NCI-H2196 (cell line): ENCODE measurements around the gene GLIS1.
"Not testable (repeated sequence)": the region's sequence is repeated elsewhere in the genome, so short reads cannot be mapped to it uniquely, and the experiment has no call there.

Source experiments
- DNase-seq: peaks from one replicate; lab custom pipeline; 2025; ENCODE audit not compliant: unreplicated experiment; lab: John Stamatoyannopoulos, UW

The GLIS1 gene

GRCh38 chr1:53739109-53739681 lies at the start of gene GLIS1:
Gene GLIS1 (minus strand): TSS chr1:53739164. CDS start chr1:53738064, 1,100 bp downstream.
- peak; percentile 89 for DNase-seq

DNA sequence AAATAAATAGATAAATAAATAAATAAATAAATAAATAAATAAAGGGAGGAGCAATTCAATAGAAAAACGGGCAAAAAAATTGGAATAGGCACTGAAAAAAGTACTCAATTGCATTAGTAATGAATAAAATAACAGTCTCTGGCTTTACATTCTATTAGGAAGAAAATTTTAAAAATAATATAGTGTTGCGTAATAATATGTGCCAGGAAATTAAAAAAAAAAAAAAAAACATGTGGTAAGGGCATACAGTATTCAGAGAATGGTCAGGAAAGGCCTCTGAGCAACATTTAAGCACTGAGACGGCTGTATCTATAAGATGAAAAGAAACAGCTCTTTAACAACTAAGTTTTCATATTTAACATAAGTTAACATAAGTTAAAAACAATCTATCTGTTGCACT lies 48.7 kb upstream of the GLIS1 start:
- no peak for DNase-seq

DNA sequence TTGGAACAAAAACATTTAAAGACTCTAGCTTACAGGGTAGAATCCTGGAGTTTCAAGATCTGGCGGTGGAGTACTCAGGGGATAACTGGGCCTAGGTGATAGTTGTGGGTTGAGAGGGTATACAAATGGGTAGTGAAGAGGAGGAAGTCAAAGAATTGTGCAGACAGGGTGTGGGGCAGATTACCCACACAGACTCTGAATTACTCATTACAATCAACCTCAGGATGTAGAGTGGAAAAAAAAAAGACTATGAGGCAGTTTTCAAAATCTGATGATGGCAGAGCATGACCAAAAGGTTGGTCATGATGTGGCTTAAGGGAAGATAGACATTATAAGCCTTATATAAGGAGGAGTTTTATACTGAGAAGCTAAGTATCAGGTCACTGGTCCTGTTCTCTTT lies 44.1 kb upstream of the GLIS1 start:
- DNase-seq: no peak

DNA sequence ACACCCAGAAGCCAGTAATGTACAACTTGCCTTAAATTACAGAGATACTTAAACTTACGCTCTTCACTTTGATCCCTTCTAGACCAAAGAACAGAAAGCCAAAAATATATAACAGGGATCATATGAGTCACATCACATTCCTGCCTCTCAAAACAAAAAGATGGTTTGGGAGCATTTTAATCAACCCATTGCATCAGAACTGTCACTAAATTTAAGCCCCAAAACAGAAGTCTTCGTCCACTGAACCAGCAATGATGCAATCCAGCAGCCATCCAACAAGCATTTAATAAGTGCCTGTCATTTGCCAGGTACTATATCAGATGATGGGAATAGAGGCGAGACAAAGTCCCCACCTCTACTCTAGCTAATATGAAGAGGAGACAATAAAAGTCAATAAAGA lies 42.7 kb upstream of the GLIS1 start:
- DNase-seq: no peak

GRCh38 chr1:53777272-53777671 lies 38.3 kb upstream of the GLIS1 start:
- DNase-seq: no peak

GRCh38 chr1:53771648-53772047 lies 32.7 kb upstream of the GLIS1 start:
- no peak for DNase-seq

DNA sequence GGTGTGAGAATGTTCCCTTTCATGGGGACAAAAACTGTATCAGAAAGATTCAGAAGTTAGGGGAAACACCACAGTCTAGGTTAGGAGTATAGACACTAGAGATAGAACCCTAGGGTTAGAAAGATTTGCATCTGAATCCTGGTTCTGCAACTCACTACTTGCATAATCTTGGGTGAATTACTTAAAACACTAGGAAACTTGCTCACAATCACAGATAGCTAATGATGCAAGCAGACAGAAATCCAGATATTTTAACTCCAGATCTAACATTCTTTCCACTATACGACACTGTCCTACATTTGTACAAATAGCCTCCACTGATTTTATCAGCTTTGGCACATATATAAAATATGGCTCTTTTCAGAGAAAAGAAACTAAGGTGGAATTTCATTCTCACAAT lies 30.8 kb upstream of the GLIS1 start:
- DNase-seq: no peak

GRCh38 chr1:53769184-53769583 lies 30.2 kb upstream of the GLIS1 start:
- no peak for DNase-seq

- DNase-seq: no peak
These were observed 28.0 kb upstream of the GLIS1 start for GRCh38 chr1:53766831-53767405.

DNA sequence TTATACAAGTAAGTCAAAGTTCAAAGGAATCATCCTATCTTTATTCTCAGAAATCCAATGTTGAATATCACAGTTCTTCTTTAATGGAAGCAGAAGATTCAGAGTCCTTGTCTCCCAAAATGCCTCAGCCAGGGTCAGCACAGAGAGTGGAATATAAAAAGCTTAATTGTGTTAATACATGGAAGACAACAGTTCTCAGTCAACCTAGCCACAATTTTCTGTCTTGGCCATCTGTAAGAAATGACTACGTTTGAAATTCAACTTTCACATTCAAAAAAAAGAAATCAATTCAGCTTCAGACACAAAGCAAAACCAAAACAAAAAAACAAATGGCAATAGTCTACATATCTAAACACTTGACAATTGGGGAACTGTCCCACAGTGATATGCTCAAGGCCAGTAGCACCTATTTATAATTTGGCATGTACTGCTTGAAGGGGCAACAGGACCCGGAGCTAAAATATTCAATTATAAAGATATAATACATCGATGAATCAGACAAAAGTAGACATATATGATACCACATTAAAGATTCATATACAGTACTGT lies 27.3 kb upstream of the GLIS1 start:
- DNase-seq: no peak

- DNase-seq: no peak
These were observed 26.7 kb upstream of the GLIS1 start for GRCh38 chr1:53765657-53766056.

- no peak for DNase-seq
These were observed 24.9 kb upstream of the GLIS1 start for GRCh38 chr1:53763911-53764310.

GRCh38 chr1:53763461-53763860 lies 24.5 kb upstream of the GLIS1 start:
- DNase-seq: no peak

- not testable (repeated sequence) for DNase-seq
These were observed 21.5 kb upstream of the GLIS1 start for GRCh38 chr1:53760497-53760896.

DNA sequence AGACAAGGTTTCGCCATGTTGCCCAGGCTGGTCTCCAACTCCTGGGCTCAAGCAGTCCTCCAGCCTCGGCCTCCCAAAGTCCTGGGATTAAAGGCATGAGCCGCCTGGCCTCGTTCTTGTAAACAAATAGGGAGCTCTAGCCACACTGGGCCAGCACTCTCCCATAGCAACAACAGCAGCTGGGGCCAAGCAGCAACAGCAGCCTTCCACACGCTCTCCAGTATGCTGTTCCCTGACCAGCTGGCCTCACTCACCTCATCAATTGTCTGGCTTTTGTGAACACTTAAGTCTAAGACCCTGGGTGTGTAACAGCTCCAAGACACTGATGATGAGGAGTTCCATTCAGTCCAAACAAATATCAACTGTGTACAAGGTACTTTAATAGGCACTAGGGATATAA lies 16.9 kb upstream of the GLIS1 start:
- no peak for DNase-seq

GRCh38 chr1:53754484-53755312 lies 15.7 kb upstream of the GLIS1 start:
- DNase-seq: peak; percentile 37

- DNase-seq: no peak
These were observed 13.3 kb upstream of the GLIS1 start for GRCh38 chr1:53752281-53752680.

DNA sequence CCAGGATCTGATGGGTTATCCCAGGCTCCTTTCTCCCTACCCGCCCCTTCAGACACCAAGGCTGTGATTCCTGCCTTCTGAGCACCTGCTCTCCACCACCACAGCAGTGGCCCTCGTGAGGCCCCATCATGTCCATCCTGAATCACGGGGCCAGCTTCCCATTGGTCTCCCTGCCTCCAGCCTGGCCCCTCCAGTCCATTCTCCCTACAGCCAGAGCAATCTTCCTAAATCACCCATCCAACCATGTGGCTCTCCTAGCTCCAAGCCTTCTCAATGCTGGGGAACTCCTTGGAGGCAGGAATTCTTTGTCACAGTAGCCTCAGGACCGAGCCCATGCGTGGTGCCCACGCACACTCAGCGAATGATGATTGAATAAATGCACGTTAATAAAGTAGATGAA lies 8.9 kb upstream of the GLIS1 start:
- no peak for DNase-seq

DNA sequence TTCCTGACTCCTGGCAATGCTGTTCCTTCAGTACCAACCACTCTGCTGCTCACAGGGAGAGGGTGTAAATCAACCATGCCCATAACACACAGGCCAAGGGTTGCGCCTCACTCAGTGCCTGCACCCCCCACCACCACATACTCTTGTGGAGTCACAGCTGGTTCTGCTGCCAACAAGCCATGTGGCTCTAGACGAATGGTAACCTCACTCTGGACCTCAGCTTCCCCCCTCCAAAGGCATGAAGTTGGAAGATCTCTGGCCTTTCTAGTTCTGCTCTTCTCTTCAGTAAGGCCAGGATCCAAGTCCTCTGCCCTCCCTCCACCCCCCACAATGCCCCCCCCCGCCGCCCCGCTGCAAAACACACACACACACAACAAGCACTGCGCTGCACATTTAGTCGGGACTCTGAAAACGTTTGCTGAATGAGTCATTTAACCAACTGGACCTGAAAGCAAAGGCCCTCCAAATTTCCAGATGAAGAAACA lies 1.7 kb upstream of the GLIS1 start:
- no peak for DNase-seq

GRCh38 chr1:53738205-53739108 lies 507 bp downstream of the GLIS1 start:
- DNase-seq: no peak

- DNase-seq: no peak
These were observed 1.2 kb downstream of the GLIS1 start for GRCh38 chr1:53737648-53738204.
